HepG2 (cell line): ENCODE results near the gene HPCAL1. TPM values are rescaled to one million over a fixed set of nuclear protein-coding genes. Genes with fewer than 3 reads are reported as not detected.

Source experiments
- ARID4A ChIP-seq: sonication (generic); formaldehyde crosslinking; IDR thresholded peaks from 2 replicates; pipeline ENCODE4 v1.5.0; 2020; ENCODE audit warnings: mild to moderate bottlenecking, missing genetic modification reagents, borderline replicate concordance
- BCL3 ChIP-seq: sonication (generic); formaldehyde crosslinking; IDR thresholded peaks from 2 replicates; pipeline ENCODE4 v1.5.1; 2020; ENCODE audit warnings: mild to moderate bottlenecking, missing genetic modification reagents, moderate library complexity
- IRF1 ChIP-seq: sonication (generic); formaldehyde crosslinking; IDR thresholded peaks from 2 replicates; pipeline ENCODE4 v1.4.0; 2020; ENCODE audit warnings: low read depth, mild to moderate bottlenecking, missing genetic modification reagents
- PAXIP1 ChIP-seq: sonication (generic); formaldehyde crosslinking; conservative IDR thresholded peaks from 2 replicates; pipeline ENCODE4 v1.4.0; 2020; ENCODE audit warnings: mild to moderate bottlenecking, missing genetic modification reagents, moderate library complexity
- TEF ChIP-seq: sonication (generic); formaldehyde crosslinking; IDR thresholded peaks from 2 replicates; pipeline ENCODE4 v1.5.0; 2020; ENCODE audit warnings: missing genetic modification reagents
- ZNF574 ChIP-seq: sonication (generic); formaldehyde crosslinking; IDR thresholded peaks from 2 replicates; pipeline ENCODE4 v1.4.0; 2020; ENCODE audit warnings: missing genetic modification reagents
- ZNF891 ChIP-seq: sonication (generic); formaldehyde crosslinking; IDR thresholded peaks from 2 replicates; pipeline ENCODE4 v1.5.0; 2020; ENCODE audit warnings: mild to moderate bottlenecking, missing genetic modification reagents
- polyA plus RNA-seq, 8 experiments: library from polyadenylated mRNA; depleted of rRNA in 3 of 8; stranded (reverse) in 7 of 8; unstranded in 1 of 8; fragments of >200 nt; fragmentation: Illumina TruSeq in 4 of 8; extraction: Trizol in 4 of 8; gene quantifications; 2 replicates each; pipeline versions ENCODE4 v1.2.1 to v1.2.3, GENCODE V29; 2011 to 2016; ENCODE audit warnings: low read depth in 4 of 8, missing spikeins in 1 of 8, mixed read lengths in 1 of 8; ENCODE audit not compliant: insufficient read depth in 1 of 8
- total RNA-seq, 5 experiments: library from RNA; depleted of rRNA; stranded (reverse); fragments of >200 nt; fragmentation: Illumina TruSeq; extraction: Trizol; gene quantifications; 2 replicates each; pipeline ENCODE4 v1.2.3, GENCODE V29; 2016; ENCODE audit warnings: low read depth in 1 of 5

The HPCAL1 gene
- total and polyA plus RNA-seq, 2 of the 13 experiments (the other 11 are each of a cell fraction or from before 2014, with no cell fraction given) = 29.5 to 29.9 TPM

- TF ChIP-seq IRF1 (0 out of 2 replicates have a peak, but pooled peaks have one; percentile 86), BCL3 (CRISPR knock-in tag) (0 out of 2 replicates have a peak, but pooled peaks have one; percentile 87), ZNF891 (CRISPR knock-in tag) (peak; percentile 81; the same call in 1 of the 2 replicates), ZNF574 (CRISPR knock-in tag) (peak; percentile 83), ARID4A (CRISPR knock-in tag) (peak; percentile 63), TEF (CRISPR knock-in tag) (no peak), PAXIP1 (CRISPR knock-in tag) (peak; percentile 95)
Observed at GRCh38 chr2:10300997-10301940, 1.4 kb upstream of the HPCAL1 start (continued).
